HepG2 (cell line): ENCODE data around the gene VASN. TPM values are rescaled to one million over a fixed set of nuclear protein-coding genes. Genes with fewer than 3 reads are reported as not detected.

Experiments used
- ATF1 ChIP-seq: IDR thresholded peaks from 2 replicates; pipeline ENCODE4 v1.6.1; 2016; ENCODE audit warnings: mild to moderate bottlenecking, control low read depth
- BRF2 ChIP-seq: sonication (generic); formaldehyde crosslinking; IDR thresholded peaks from 2 replicates; pipeline ENCODE4 v1.8.1; 2022; ENCODE audit warnings: mild to moderate bottlenecking, missing genetic modification reagents
- EED ChIP-seq: sonication (generic); formaldehyde crosslinking; IDR thresholded peaks from 2 replicates; pipeline ENCODE4 v1.5.0; 2020; ENCODE audit warnings: mild to moderate bottlenecking, missing genetic modification reagents
- EHMT2 ChIP-seq: fragments of 200-600 bp; sonication (generic); IDR thresholded peaks from 2 replicates; pipeline ENCODE4 v1.7.0; 2017; ENCODE audit warnings: antibody characterized with exemption, low read depth, low read length, borderline replicate concordance
- ETV6 ChIP-seq: sonication (generic); formaldehyde crosslinking; conservative IDR thresholded peaks from 2 replicates; pipeline ENCODE4 v1.4.0; 2020; ENCODE audit warnings: missing genetic modification reagents
- FOXA3 ChIP-seq: IDR thresholded peaks from 2 replicates; pipeline ENCODE4 v1.6.1; 2016; ENCODE audit warnings: missing genetic modification reagents, missing compliant biosample characterization
- FOXK1 ChIP-seq: sonication (generic); formaldehyde crosslinking; IDR thresholded peaks from 2 replicates; pipeline ENCODE4 v1.4.0; 2020; ENCODE audit warnings: low read depth, missing genetic modification reagents, borderline replicate concordance
- HMG20B ChIP-seq: conservative IDR thresholded peaks from 2 replicates; pipeline ENCODE4 v1.6.1; 2016; ENCODE audit warnings: missing genetic modification reagents, missing compliant biosample characterization
- MEIS1 ChIP-seq: sonication (generic); formaldehyde crosslinking; IDR thresholded peaks from 2 replicates; pipeline ENCODE4 v1.9.0; 2021; ENCODE audit warnings: mild to moderate bottlenecking, missing genetic modification reagents, moderate library complexity, borderline replicate concordance
- MLLT10 ChIP-seq: sonication (generic); formaldehyde crosslinking; IDR thresholded peaks from 2 replicates; pipeline ENCODE4 v1.4.0; 2020; ENCODE audit warnings: missing genetic modification reagents
- NR2C2 ChIP-seq: sonication (generic); formaldehyde crosslinking; IDR thresholded peaks from 2 replicates; pipeline ENCODE4 v1.4.0; 2020; ENCODE audit warnings: missing genetic modification reagents, mild to moderate bottlenecking, moderate library complexity, borderline replicate concordance
- SAP130 ChIP-seq: IDR thresholded peaks from 2 replicates; pipeline ENCODE4 v1.6.1; 2016; ENCODE audit warnings: low read depth
- SOX5 ChIP-seq: IDR thresholded peaks from 2 replicates; pipeline ENCODE4 v1.6.1; 2016; ENCODE audit warnings: borderline replicate concordance
- SRY ChIP-seq: sonication (generic); formaldehyde crosslinking; IDR thresholded peaks from 2 replicates; pipeline ENCODE4 v1.8.0; 2022; ENCODE audit warnings: mild to moderate bottlenecking, missing genetic modification reagents
- TEAD2 ChIP-seq: sonication (generic); formaldehyde crosslinking; IDR thresholded peaks from 2 replicates; pipeline ENCODE4 v1.9.0; 2021; ENCODE audit warnings: missing genetic modification reagents
- TOE1 ChIP-seq: sonication (generic); formaldehyde crosslinking; IDR thresholded peaks from 2 replicates; pipeline ENCODE4 v1.4.0; 2020; ENCODE audit warnings: mild to moderate bottlenecking, missing genetic modification reagents
- TOPORS ChIP-seq: sonication (generic); formaldehyde crosslinking; IDR thresholded peaks from 2 replicates; pipeline ENCODE4 v1.8.0; 2023; ENCODE audit warnings: mild to moderate bottlenecking, missing genetic modification reagents
- XBP1 ChIP-seq: sonication (generic); formaldehyde crosslinking; IDR thresholded peaks from 2 replicates; pipeline ENCODE4 v1.5.0; 2020; ENCODE audit warnings: missing genetic modification reagents
- ZBTB10 ChIP-seq: sonication (generic); formaldehyde crosslinking; IDR thresholded peaks from 2 replicates; pipeline ENCODE4 v1.4.0; 2020; ENCODE audit warnings: missing genetic modification reagents, borderline replicate concordance
- ZBTB26 ChIP-seq: IDR thresholded peaks from 2 replicates; pipeline ENCODE4 v1.6.1; 2016; ENCODE audit warnings: missing compliant biosample characterization, missing genetic modification reagents, borderline replicate concordance
- ZC3H4 ChIP-seq: sonication (generic); formaldehyde crosslinking; IDR thresholded peaks from 2 replicates; pipeline ENCODE4 v1.4.0; 2020; ENCODE audit warnings: missing genetic modification reagents, borderline replicate concordance
- ZNF124 ChIP-seq: sonication (generic); formaldehyde crosslinking; IDR thresholded peaks from 2 replicates; pipeline ENCODE4 v1.4.0; 2020; ENCODE audit warnings: missing genetic modification reagents
- ZNF343 ChIP-seq: sonication (generic); formaldehyde crosslinking; IDR thresholded peaks from 2 replicates; pipeline ENCODE4 v1.4.0; 2020; ENCODE audit warnings: mild to moderate bottlenecking, missing genetic modification reagents
- ZSCAN5A ChIP-seq: sonication (generic); formaldehyde crosslinking; IDR thresholded peaks from 2 replicates; pipeline ENCODE4 v1.8.0; 2022; ENCODE audit warnings: mild to moderate bottlenecking, missing genetic modification reagents, borderline replicate concordance
- polyA plus RNA-seq, 8 experiments: library from polyadenylated mRNA; depleted of rRNA in 3 of 8; stranded (reverse) in 7 of 8; unstranded in 1 of 8; fragments of >200 nt; fragmentation: Illumina TruSeq in 4 of 8; extraction: Trizol in 4 of 8; gene quantifications; 2 replicates each; pipeline versions ENCODE4 v1.2.1 to v1.2.3, GENCODE V29; 2011 to 2016; ENCODE audit warnings: low read depth in 4 of 8, missing spikeins in 1 of 8, mixed read lengths in 1 of 8; ENCODE audit not compliant: insufficient read depth in 1 of 8
- total RNA-seq, 5 experiments: library from RNA; depleted of rRNA; stranded (reverse); fragments of >200 nt; fragmentation: Illumina TruSeq; extraction: Trizol; gene quantifications; 2 replicates each; pipeline ENCODE4 v1.2.3, GENCODE V29; 2016; ENCODE audit warnings: low read depth in 1 of 5

Gene VASN
- total and polyA plus RNA-seq, 2 of the 13 experiments (the other 11 are each of a cell fraction or from before 2014, with no cell fraction given): 8.4 to 18.2 TPM

- no peak for TF ChIP-seq ATF1 (CRISPR knock-in tag)
- peak; percentile 99 for TF ChIP-seq FOXA3 (CRISPR knock-in tag)
- TF ChIP-seq MEIS1 (CRISPR knock-in tag): no peak
- peak; percentile 65; the same call in 1 of the 2 replicates for TF ChIP-seq NR2C2
- no peak for TF ChIP-seq XBP1 (CRISPR knock-in tag)
- TF ChIP-seq FOXK1 (CRISPR knock-in tag): peak; percentile 94
- peak; percentile 42; the same call in 1 of the 2 replicates for TF ChIP-seq ZBTB10 (CRISPR knock-in tag)
- no peak for TF ChIP-seq BRF2 (CRISPR knock-in tag)
- TF ChIP-seq ZSCAN5A (CRISPR knock-in tag): no peak
- TF ChIP-seq SOX5 (CRISPR knock-in tag): peak; percentile 83
- peak; percentile 72 for TF ChIP-seq ZNF124
- TF ChIP-seq MLLT10 (CRISPR knock-in tag): no peak
- no peak for TF ChIP-seq EHMT2
- 0 out of 2 replicates have a peak, but pooled peaks have one; percentile 48 for TF ChIP-seq TOE1 (CRISPR knock-in tag)
- TF ChIP-seq TOPORS (CRISPR knock-in tag): peak; percentile 65; the same call in 1 of the 2 replicates
- peak; percentile 66; the same call in 1 of the 2 replicates for TF ChIP-seq ZC3H4 (CRISPR knock-in tag)
- TF ChIP-seq SRY: no peak
- TF ChIP-seq EED (CRISPR knock-in tag): no peak
- no peak for TF ChIP-seq TEAD2 (CRISPR knock-in tag)
- peak; percentile 97 for TF ChIP-seq SAP130
- peak; percentile 54; the same call in 1 of the 2 replicates for TF ChIP-seq ZBTB26 (CRISPR knock-in tag)
- TF ChIP-seq HMG20B (CRISPR knock-in tag): peak; percentile 71; the same call in 1 of the 2 replicates
- 0 out of 2 replicates have a peak, but pooled peaks have one; percentile 32 for TF ChIP-seq ETV6 (CRISPR knock-in tag)
- peak; percentile 62; the same call in 1 of the 2 replicates for TF ChIP-seq ZNF343 (CRISPR knock-in tag)
These were observed 25.5 kb upstream of the VASN start (continued) for GRCh38 chr16:4345836-4346781.
